ENCODE results near the gene NECAB3.

NECAB3 gene

GRCh38 chr20:33696448-33696847, 22.2 kb upstream of the NECAB3 start:
- no peak for FAIRE-seq

GRCh38 chr20:33694639-33695012, 20.4 kb upstream of the NECAB3 start:
- no peak for FAIRE-seq

GRCh38 chr20:33693741-33694638, 19.8 kb upstream of the NECAB3 start:
- no peak for FAIRE-seq

GRCh38 chr20:33693289-33693688, 19.1 kb upstream of the NECAB3 start:
- FAIRE-seq = no peak

GRCh38 chr20:33689973-33690372, 15.7 kb upstream of the NECAB3 start:
- FAIRE-seq = no peak

- FAIRE-seq = no peak
Measured at GRCh38 chr20:33689493-33689892, 15.3 kb upstream of the NECAB3 start.

- no peak for FAIRE-seq
Measured at GRCh38 chr20:33688938-33689424, 14.8 kb upstream of the NECAB3 start.

DNA sequence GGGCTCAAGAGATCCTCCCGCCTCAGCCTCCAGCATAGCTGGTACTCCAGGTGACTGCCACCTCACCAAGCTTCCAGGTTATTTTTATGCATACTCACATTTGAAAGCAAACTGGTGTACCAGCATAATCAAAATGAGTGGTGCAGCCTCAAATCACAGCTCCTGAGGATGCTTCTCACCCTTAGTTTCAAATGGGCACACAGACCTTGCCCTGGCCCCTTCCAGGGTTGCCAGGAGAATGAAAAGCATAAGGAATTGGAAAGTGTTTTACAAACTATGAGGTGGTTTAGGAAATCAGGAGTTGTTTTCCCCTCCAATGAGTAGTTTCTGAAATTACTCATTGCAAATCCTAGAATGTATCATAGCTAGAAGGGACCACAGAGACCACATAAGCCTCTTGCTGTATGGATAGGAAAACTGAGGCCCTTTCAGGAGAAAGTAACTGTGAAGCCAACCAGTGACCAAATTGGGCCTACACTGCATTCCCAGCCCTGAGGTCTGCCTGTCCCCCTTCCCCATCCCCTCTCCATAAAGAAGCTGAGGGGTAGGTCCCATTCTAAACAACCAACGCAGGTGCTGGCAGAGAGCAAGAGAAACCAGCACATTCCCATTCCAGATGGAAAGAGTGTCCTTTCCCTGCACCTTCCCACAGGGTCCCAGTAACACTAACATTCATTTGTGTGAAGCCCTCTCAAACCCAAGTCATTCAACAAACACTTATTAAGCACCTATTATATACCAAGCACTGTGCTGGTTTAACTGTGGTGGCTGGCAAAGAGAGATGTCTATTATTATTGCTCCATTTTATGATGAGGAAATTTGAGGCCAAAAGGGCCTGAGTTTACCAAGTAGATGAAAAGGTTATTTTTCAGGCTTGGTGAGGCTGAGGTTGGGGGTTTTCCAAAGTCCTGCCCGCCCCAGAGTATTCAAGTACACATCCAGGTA, 14.0 kb upstream of the NECAB3 start:
- FAIRE-seq = no peak

DNA sequence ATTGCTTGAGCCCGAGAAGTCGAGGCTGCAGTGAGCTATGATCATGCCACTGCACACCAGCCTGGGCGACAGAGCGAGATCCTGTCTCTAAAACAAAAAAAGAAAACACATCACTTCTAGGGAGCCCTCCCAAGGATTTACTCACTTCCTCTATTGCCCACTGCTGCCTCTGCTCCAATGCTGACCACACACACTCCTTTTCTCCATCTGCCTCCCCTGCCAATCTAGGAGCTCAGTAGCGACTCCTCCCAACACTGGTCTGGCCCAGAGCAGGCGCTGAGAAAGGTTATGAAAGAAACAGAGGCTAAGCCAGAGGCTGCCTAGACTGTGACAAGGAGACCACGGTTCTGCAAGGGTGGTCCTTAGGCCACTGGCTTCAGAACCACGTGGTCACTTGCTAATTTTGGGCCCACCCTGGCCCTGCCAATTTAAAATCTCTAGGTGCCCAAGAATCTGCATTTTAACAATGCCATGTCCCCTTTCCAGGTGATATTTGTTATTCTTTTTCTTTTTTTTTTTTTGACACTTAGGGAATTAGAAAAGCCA, 13.2 kb upstream of the NECAB3 start:
- FAIRE-seq = no peak

GRCh38 chr20:33686984-33687366, 12.7 kb upstream of the NECAB3 start:
- no peak for FAIRE-seq

- no peak for FAIRE-seq
Measured at GRCh38 chr20:33686100-33686983, 12.1 kb upstream of the NECAB3 start, which contains the start of gene E2F1. TSS of gene E2F1 (minus strand) at chr20:33686385. CDS start at chr20:33686264, 121 bp downstream.

GRCh38 chr20:33685328-33686099, 11.3 kb upstream of the NECAB3 start:
- FAIRE-seq = no peak

GRCh38 chr20:33684533-33685327, 10.5 kb upstream of the NECAB3 start:
- FAIRE-seq = no peak

DNA sequence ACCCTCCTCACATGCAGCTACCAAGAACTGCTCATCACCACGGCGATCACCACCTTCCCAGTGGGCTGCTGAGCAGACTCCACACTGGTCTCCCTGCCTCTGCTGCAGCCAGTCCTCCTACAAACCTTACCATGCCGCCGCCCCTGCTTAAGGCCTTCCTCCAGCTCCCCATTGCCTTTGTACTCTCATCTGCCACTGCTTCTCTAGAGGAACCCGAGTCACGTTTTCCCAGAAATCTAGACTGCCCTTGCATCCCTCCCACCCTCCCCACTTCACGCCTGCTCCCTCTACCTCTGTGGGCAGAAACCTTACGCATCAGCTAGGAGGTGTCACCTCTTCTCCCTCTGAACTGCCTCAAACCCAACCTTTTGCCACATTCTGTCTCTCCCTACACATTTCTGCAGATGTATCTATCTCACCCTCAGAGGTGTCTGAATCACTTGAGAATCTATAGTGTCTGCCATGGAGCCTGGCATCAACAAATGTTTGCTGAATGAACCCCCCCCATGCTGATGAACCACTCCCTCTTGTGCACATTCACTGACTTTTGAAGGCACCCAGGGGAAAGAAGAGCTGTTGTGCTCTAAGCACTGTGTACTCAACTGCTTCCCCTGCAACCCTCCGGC, 7.6 kb upstream of the NECAB3 start:
- FAIRE-seq = no peak

DNA sequence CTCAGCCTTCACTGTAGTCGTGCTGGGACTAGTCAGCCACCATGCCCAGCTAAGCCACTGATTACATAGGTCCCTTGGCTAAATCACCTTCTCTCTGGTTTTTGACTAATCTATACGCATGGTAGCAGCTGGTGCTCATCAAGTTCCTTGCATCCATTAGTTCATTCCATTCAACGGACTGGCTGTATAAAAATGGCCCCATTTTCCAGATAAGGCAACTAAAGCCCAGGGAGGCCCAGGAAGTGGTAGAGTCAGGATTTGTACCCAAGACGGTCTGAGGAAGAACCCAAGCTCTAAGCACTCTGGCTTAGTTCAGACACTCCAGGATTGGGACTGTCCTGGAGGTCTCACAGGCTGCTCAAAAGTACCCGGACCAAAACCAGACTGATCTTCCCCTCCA, 7.1 kb upstream of the NECAB3 start:
- FAIRE-seq = no peak

DNA sequence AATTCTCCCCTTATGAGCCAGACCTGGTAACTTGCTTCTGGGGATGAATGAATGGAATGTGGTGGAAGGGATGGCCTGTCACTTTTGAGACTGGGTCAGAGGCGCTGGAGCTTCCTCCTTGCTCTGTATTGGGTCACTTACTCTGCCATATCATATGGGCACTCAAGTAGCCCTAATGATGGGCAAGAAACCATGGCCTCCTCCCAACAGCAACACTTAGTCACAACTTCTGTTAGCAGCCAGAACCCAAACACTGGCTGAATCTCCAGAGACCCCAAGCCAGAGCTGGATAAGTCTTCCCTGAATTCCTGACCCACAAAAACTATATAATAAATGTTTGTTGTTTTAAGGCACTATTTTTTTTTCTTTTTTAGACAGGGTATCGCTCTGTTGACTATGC, 6.5 kb upstream of the NECAB3 start:
- FAIRE-seq = no peak

DNA sequence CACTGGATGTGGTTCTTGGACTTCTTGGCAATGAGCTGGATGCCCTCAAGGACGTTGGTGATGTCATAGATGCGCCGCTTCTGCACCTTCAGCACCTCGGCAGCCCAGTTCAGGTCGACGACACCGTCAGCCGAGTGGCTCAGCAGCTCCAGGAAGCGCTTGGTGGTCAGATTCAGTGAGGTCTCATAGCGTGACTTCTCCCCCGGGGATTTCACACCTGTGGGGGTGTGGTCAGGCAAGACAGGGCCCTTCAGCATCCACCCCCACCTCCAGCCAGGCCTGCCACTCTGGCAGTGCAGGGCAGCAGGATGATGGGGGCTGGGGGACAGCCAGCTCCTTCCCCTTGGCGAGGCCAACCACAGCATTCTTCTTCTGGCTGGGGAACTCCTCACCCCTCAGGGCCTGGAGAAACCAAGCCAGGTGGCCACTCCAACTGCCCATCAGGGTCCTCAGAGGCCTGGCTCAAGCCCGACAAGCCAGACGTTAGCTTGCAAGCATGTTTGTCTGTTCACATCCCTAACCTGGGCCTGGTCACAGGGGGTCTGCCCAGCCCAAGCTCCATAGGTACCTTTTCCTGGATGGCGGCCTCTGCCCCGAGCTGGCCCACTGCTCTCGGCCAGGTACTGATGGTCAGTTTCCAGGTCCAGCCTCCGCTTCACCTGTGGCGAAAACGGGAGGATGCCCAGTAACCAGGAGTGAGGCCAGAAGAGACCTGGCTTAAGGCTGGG, 5.7 kb upstream of the NECAB3 start:
- FAIRE-seq = no peak

GRCh38 chr20:33677991-33678702, 3.9 kb upstream of the NECAB3 start:
- FAIRE-seq = no peak

All from islet of Langerhans (tissue), 1 donor.